GM19193 (cell line): ENCODE measurements around the gene CRELD2.
A peak's percentile ranks its signal among the peaks of the same experiment; 100 is the strongest.

Experiments
- POLR2A ChIP-seq: IDR thresholded peaks from 4 replicates; pipeline ENCODE4 v1.6.1; 2011; ENCODE audit not compliant: insufficient read depth, insufficient read length; ENCODE audit errors: extremely low read depth

Gene CRELD2

GRCh38 chr22:49954354-49954753 lies 35.9 kb downstream of the CRELD2 start:
- TF ChIP-seq POLR2A = no peak

GRCh38 chr22:49954991-49955580 lies 36.7 kb downstream of the CRELD2 start:
- TF ChIP-seq POLR2A = no peak

GRCh38 chr22:49955581-49956417 lies 37.4 kb downstream of the CRELD2 start:
- TF ChIP-seq POLR2A = no peak

- no peak for TF ChIP-seq POLR2A
These were observed 38.0 kb downstream of the CRELD2 start for GRCh38 chr22:49956418-49956770.

- TF ChIP-seq POLR2A = no peak
These were observed 38.7 kb downstream of the CRELD2 start for GRCh38 chr22:49956914-49957825.

GRCh38 chr22:49957826-49958365 lies 39.5 kb downstream of the CRELD2 start:
- no peak for TF ChIP-seq POLR2A

GRCh38 chr22:49958366-49958921 lies 40.0 kb downstream of the CRELD2 start:
- TF ChIP-seq POLR2A = no peak

GRCh38 chr22:49958931-49959781 lies 40.7 kb downstream of the CRELD2 start:
- no peak for TF ChIP-seq POLR2A

GRCh38 chr22:49959782-49960158 lies 41.3 kb downstream of the CRELD2 start:
- no peak for TF ChIP-seq POLR2A

GRCh38 chr22:49960159-49961004 lies 41.9 kb downstream of the CRELD2 start, which contains the start of gene PIM3:
Gene PIM3, plus strand, starts transcription at chr22:49960772. Its CDS starts 176 bp downstream, at chr22:49960948.
- TF ChIP-seq POLR2A = peak; percentile 92

GRCh38 chr22:49961005-49961600 lies 42.7 kb downstream of the CRELD2 start:
- no peak for TF ChIP-seq POLR2A

- TF ChIP-seq POLR2A = peak; percentile 56
These were observed 43.2 kb downstream of the CRELD2 start for GRCh38 chr22:49961601-49962011.

- TF ChIP-seq POLR2A = peak; percentile 69
These were observed 43.7 kb downstream of the CRELD2 start for GRCh38 chr22:49962012-49962750.
